Right ventricle myocardium inferior (tissue), 1 donor: Measurements from ENCODE around the gene DSCAM. TPM values are rescaled to one million over a fixed set of nuclear protein-coding genes. Genes with fewer than 3 reads are reported as not detected.

ENCODE experiments used
- ATAC-seq: fragments of 200-7000 bp; cut with Tn5 transposase; one replicate; pipeline ENCODE4 v1.9.1; 2020; ENCODE audit warnings: mild to moderate bottlenecking, moderate library complexity
- DNase-seq: peaks from one replicate; pipeline ENCODE4 v3.0.0; 2021; ENCODE audit errors: missing footprints
- intact Hi-C: fragments of 100-400 bp; cut with DNase I; formaldehyde crosslinking; loops from one replicate; pipeline ENCODE4 v1.11.0; 2022
- total RNA-seq: library from RNA; stranded (reverse); fragmentation: NEBNext Ultra II Directional; extraction: Animal tissue kit (Norgen Biotek cat#: 25700); gene quantifications from one replicate; pipeline ENCODE4 v1.2.1, GENCODE V29; 2021
- donor health status: DM: no; HTN: yes; CAD: no; lungs with severe emphysema.

DSCAM gene
- total RNA-seq, 1 donor from 2014 or later = not detected

DNA sequence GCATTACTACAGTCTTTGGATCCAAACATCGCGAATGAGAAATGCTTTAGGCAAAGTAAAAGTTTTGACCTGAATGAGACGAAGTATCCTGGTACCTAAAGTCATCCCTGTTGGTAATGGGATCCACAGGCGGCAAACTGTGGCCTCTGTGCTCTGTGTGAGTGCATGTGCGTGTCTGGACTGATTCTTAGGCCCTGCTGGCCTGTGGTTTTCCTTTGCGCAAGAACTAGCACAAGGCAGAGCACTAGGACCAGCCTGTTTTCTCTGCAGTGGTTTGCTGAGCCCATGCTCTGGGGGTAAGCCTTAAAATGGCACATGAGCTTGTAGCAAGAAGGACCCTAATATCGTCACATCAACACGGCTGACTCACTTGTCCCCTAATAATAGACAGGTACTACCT is 251.2 kb downstream of the DSCAM start:
- intact Hi-C loops = no loop called here
- DNase-seq = no peak
- no peak for ATAC-seq

GRCh38 chr21:40587736-40588346 is 259.1 kb downstream of the DSCAM start:
- DNase-seq = no peak
- no peak for ATAC-seq
- intact Hi-C loops = no loop called here

DNA sequence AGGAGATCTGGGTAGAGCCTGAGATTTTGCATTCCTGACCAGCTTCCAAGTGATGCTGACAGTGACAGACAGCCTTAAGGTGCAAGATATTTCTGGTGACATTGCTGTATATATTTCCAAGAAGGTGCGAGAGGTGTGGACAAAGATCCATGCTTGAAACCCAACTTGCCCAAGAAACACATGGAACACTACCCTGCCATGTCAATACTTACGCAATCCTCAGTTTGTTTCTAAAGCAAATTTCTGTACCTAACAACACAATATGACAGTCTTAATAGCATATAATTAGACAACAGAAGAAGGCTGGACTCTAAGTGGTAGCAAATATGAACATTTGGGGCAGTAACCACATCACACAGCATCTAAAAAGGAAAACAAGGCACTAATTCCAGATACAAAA is 260.4 kb downstream of the DSCAM start:
- ATAC-seq (no peak), DNase-seq (no peak)
- intact Hi-C loops = no loop called here

DNA sequence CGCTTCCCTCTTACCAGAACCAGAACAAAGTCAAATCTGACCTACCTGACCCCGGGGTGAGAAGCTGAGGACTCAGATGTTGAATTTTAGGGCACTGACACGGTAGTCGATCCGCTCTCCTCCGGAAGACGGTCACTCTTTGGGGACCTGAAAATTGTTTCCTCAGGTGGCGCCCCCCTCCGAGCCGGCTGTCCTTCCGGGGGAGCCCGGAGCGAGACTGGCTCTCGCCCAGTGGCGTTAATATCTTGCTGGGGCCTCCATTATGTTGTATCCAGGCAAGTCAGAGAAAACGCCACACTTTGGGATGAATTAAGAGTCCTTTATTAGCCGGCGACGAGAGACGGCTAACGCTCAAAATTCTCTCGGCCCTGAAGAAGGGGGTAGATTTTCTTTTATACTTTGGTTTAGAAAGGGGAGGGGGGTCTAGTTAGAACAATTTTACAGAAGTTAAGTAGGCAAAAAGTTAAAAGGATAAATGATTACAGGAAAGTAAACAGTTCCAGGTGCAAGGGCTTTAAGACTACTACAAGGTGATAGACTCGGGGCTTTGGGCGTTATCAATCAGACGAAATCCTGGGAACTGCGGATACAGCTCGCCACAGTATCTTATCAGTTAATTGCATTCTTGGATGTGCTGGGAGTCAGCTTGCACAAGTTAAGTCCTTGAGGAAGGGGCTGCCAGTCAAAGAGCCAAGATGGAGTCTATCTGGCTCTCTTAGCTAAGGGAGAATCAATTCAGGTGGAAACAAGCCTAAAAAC is 269.5 kb downstream of the DSCAM start:
- no peak for ATAC-seq
- intact Hi-C loops = no loop called here
- no peak for DNase-seq

DNA sequence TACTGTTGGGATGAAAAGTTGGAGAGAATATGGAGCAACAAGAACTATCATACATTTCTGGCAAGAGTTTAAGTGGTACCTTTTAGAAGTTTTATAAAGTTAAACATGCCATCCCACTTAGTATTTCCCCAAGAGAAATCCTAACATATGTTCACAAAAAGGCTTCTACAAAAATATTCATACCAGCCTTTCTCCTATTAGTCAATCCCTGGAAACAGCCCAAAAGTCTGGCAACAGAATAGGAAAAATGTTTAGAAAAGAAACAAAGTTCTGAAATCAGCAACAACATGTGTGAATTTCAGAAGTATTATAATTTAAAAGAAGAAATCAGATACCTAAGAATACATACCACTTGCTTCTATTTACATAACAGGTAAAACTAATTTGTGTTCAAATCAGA is 271.0 kb downstream of the DSCAM start:
- intact Hi-C loops = no loop called here
- ATAC-seq (no peak), DNase-seq (no peak)

GRCh38 chr21:40569357-40569756 is 277.6 kb downstream of the DSCAM start:
- ATAC-seq = no peak
- intact Hi-C loops = no loop called here
- DNase-seq = no peak

DNA sequence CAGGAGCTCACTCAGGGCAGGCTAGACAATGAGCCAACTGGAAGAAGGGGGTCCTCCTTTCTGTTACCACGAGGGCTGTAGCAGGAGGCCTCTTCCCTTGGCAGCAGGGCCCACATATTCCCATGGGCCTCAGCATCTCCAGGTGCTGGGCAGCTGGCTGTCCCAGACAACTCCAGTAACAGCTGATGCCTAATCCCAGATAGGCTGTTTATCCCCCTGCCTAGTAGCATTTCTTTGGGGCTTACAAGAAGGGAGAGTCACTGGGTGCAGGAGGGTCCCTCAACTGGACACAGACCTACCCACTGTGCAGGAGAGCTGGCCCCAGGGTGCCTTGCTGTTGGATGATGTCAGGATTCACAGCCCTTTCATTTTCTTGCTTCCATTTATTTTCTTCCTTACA is 278.2 kb downstream of the DSCAM start:
- intact Hi-C loops = no loop called here
- DNase-seq = no peak
- no peak for ATAC-seq

- ATAC-seq = no peak
- intact Hi-C loops = no loop called here
Observed at GRCh38 chr21:40567501-40567900, 279.5 kb downstream of the DSCAM start.

GRCh38 chr21:40566486-40566885 is 280.5 kb downstream of the DSCAM start:
- DNase-seq (no peak), ATAC-seq (no peak)
- intact Hi-C loops = no loop called here

More at GRCh38 chr21:40567501-40567900, 279.5 kb downstream of the DSCAM start:
- no peak for DNase-seq

DNA sequence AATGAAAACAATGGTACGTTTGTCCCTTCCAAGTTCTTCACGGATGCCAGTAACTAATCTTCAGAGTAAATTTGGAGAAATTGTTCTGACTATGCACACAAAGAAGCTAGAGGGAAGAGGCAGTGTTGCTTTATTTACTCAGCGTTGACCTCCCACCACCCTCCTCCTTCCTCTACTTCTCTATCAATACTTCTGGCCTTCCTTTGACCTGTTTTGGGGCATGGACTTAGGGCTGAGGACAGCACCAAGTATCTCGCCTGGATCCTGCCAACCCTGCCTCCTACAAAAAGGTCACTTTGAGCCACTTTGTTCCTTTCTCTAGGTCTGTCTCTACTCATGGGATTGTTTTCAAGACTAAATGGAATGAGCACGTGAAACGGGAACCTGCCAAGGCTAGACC is 282.6 kb downstream of the DSCAM start:
- no peak for ATAC-seq
- DNase-seq = no peak
- intact Hi-C loops = no loop called here

DNA sequence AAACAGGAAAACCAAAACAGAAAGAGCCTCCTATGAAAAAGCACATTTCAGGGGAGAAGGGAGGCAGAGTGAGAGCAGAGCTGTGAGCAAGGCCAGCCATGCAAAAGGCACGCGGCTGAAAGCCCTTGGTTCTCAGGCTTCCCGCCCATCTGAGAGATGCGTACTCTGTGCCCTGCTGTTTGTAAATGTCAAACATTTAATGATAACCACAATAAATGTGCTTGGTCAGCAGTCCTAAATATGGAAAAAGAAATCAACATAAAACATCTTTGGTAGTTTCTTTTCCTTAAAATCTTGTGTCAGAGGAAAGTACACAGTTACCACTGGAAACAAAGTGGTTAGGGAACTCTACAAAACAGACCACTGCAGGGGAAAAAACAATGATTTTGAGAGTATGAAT is 283.1 kb downstream of the DSCAM start:
- no peak for ATAC-seq
- intact Hi-C loops = no loop called here
- no peak for DNase-seq

DNA sequence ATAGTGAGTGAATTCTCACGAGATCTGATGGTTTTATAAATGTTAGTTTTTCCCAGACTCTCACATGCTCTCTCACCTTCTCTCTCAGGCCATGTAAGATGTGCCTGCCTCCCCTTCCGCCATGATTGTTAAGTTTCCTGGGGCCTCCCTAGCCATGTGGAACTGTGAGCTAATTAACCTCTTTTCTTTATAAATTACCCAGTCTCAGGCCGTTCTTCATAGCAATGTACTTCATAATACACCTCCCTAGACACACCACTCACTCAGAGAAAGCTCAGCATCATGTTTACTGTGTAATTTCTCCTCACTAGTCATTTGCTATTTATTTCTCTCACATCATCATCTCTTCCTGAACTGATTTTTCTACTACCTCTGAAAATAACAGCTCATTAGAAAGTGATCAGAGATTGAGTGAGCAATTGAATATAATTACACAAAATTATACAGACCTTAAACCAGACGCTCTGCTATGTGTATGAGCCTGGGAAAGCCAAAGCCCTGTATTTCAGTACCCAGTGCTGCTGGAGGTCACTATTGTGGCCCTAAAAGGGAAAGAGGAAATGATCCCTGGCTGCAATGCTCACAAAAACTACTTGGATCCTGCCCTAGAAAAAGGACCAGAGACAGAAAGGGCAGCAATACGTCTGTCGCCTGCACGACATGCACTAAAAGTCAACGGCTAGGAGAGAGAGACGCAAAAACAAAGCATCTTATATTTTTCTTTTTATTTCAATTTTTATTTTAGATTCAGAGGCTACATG is 284.5 kb downstream of the DSCAM start:
- no peak for ATAC-seq
- intact Hi-C loops = no loop called here
- DNase-seq = no peak

DNA sequence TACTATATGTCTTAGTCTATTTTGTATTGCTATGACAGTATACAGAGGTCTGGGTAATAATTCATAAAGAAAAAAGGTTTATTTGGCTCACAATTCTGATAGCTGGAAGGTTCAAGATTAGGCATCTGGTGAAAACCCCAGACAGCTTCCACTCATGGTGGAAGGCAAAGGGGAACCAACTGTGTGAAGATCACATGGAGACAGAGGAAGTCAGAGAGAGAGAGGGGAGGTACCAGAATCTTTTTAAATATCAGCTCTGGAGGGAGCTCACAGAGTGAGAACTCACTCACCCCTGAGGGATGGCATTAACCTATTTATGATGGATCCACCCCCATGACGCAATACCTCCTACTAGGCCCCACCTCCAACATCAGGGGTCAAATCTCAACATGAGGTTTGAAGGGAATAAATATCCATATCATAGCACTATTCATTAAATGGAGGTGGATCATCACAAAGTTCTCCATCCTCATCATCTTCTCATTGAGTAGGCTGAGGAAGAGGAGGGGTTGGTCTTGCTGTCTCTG is 290.5 kb downstream of the DSCAM start:
- ATAC-seq (no peak), DNase-seq (no peak)
- intact Hi-C loops = no loop called here

GRCh38 chr21:40555021-40555528 is 291.9 kb downstream of the DSCAM start:
- ATAC-seq (no peak), DNase-seq (no peak)
- intact Hi-C loops = no loop called here

GRCh38 chr21:40553781-40554180 is 293.2 kb downstream of the DSCAM start:
- DNase-seq = no peak
- ATAC-seq = no peak
- intact Hi-C loops = no loop called here

DNA sequence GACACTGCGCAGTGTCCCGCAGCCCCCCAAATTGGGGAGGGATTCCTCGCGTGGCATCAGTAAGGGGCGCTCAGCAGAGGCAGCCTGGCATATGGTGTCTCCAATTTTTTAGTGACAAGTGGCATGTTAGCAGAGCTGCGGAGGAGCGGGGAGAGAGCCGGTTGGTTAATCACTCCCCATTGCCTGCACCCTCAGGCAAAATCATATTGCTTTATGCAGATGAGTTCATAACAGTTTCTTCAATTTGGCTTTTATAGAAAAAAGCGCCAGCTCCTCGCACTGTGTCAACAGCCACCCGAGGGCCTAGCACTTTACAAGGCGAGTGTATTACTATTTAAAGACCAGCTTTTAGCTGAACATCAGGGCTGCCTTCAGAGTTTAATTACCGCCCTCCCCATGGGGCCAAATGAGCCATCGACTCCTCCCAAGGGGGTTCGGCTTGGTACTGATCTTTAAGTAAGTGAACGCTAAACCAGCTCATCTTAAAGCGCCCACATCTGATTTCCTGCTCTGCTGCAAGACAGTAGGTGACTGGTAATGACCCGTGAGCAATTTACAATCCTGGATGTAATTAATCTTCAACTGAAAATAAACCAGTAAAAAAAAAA is 298.9 kb downstream of the DSCAM start:
- no peak for ATAC-seq
- DNase-seq = no peak
- intact Hi-C loops = no loop called here

GRCh38 chr21:40546647-40547046 is 300.3 kb downstream of the DSCAM start:
- intact Hi-C loops = no loop called here
- DNase-seq = no peak
- peak; percentile 23 for ATAC-seq

GRCh38 chr21:40540216-40540615 is 306.7 kb downstream of the DSCAM start:
- intact Hi-C loops = no loop called here
- no peak for ATAC-seq
- DNase-seq = no peak

DNA sequence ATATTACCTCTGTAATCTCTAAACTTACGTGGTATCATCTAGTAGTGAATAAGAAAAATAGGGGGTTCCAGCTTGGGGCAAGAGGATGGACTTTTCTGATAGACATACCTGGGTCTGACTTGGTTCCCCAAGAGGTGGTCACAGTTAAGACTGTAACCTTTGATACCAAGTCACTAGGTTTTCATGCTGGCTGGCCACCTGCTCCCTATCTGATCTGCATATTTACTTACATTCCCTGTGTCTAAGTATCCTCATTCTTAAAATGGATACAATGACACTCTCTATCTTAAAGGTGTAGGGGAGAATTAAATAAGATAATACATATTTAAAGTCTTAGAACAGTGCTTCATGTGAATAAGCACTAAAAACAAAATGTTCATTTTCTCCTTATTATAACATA is 312.1 kb downstream of the DSCAM start:
- intact Hi-C loops = no loop called here
- ATAC-seq = no peak
- DNase-seq = no peak
